Small intestine (tissue), 7 donors: ENCODE results near the gene ERRFI1. TPM values are rescaled to one million over a fixed set of nuclear protein-coding genes. Genes with fewer than 3 reads are reported as not detected.

Experiments used
- DNase-seq, 2 donors: peaks; one replicate each; pipeline versions ENCODE4 v3.0.0 to v3.0.0-alpha.2; 2013
- FAIRE-seq: peaks from 2 replicates; lab custom pipeline; 2012; peaks lifted over from hg19 to GRCh38; lab: Jason Lieb, UNC
- H3K27ac ChIP-seq, 3 donors: one replicate each; pipeline ENCODE4 v1.5.1; 2013; ENCODE audit warnings: low read length in 2 of 3, mild to moderate bottlenecking in 2 of 3, control low read depth in 1 of 3, inconsistent platforms in 1 of 3, low read depth in 1 of 3, moderate library complexity in 1 of 3
- H3K27me3 ChIP-seq, 3 donors: one replicate each; pipeline ENCODE4 v1.6.1; 2013; ENCODE audit warnings: low read length in 3 of 3, inconsistent platforms in 1 of 3; ENCODE audit not compliant: control insufficient read depth in 3 of 3, insufficient read depth in 3 of 3
- H3K36me3 ChIP-seq, 3 donors: one replicate each; pipeline ENCODE4 v1.6.1; 2013; ENCODE audit warnings: low read length in 3 of 3, inconsistent platforms in 1 of 3, low read depth in 1 of 3, mild to moderate bottlenecking in 1 of 3, moderate library complexity in 1 of 3; ENCODE audit not compliant: control insufficient read depth in 3 of 3, insufficient read depth in 2 of 3
- H3K4me1 ChIP-seq, 3 donors: one replicate each; pipeline ENCODE4 v1.6.1; 2013; ENCODE audit warnings: low read length in 2 of 3, inconsistent platforms in 1 of 3, low read depth in 1 of 3, mild to moderate bottlenecking in 1 of 3, moderate library complexity in 1 of 3; ENCODE audit not compliant: control insufficient read depth in 3 of 3, insufficient read depth in 2 of 3
- H3K4me3 ChIP-seq, 3 donors: one replicate each; pipeline ENCODE4 v1.5.1; 2013; ENCODE audit warnings: low read length in 3 of 3, control low read depth in 1 of 3, inconsistent platforms in 1 of 3, low read depth in 1 of 3, mild to moderate bottlenecking in 1 of 3, moderate library complexity in 1 of 3
- H3K9me3 ChIP-seq, 2 donors: one replicate each; pipeline ENCODE4 v1.6.1; 2013; ENCODE audit warnings: low read depth in 1 of 2, low read length in 1 of 2; ENCODE audit not compliant: control insufficient read depth in 2 of 2, insufficient read depth in 1 of 2
- WGBS, 3 donors: extraction: QIAGEN DNeasy Blood & Tissue Kit; methylation state at CpG; one replicate each; pipeline ENCODE4 v1.1.7; 2013; 5-methylcytosine and 5-hydroxymethylcytosine counted together
- polyA plus RNA-seq, 4 donors: library from polyadenylated mRNA; stranded (reverse) in 3 of 4; unstranded in 1 of 4; fragments of 200-250 nt in 3 of 4; fragments of 120-200 nt in 1 of 4; gene quantifications; one replicate each; pipeline versions ENCODE4 v1.2.1 to v1.2.3, GENCODE V29; 2013
- donor health status: healthy with polysubstance abuse.
- donor health status: control.
- donor health status: control.
- donor health status: Bipolar disorder and iron deficiency.
- donor health status: healthy.

The ERRFI1 gene
- polyA plus RNA-seq, 4 donors, result 22.8 to 39.1 (median 34.1) TPM

DNA sequence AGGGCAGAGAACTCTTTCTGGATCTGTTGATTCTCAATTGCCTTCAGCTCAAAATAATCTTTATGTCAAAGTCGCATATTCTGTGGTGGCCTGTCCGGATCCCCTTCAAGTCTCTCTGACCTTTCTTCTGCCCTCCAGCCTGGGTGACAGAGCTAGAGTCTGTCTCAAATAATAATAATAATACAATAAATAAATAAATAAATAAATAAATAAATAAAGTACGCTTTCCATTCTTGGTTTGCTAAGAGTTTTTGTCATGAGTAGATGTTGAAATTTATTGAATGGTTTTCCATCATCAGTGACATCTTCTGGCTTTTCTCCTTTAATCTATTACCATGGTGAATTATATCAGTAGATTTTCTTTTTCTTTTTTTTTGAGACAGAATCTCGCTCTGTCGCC, 30.7 kb downstream of the ERRFI1 start:
- Histone ChIP-seq H3K27ac (no peak overlapping the region), H3K36me3 (peaks cover 0 to 7% (median 0%) of the 10 kb centered on the region in 3 donors), H3K4me3 (no peak overlapping the region), H3K9me3 (no peaks in the 10 kb centered on the region), H3K4me1 (no peaks in the 10 kb centered on the region), H3K27me3 (no peaks in the 10 kb centered on the region)
- 97 to 98% (median 97%) methylated on average over 5 of the region's 5 CpGs for WGBS, 3 donors
- no peak for DNase-seq
- FAIRE-seq, result no peak

DNA sequence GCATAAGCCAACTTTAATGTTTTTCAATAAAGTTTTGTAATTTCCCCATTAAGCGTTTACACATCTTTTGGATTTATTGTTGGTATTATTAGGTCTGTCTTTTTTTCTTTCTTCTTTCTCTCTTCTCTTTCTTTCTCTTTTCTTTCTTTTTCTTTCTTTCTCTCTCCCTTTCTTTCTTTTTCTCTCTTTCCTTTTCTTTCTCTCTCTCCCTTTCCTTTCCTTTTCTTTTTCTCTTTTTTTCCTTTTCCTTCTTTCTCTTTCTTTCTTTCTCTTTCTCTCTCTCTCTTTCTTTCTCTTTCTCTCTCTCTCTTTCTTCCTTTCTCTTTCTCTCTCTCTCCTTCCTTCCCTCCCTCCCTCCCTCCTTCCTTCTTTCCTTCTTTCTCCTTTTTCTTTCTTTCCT, 31.3 kb downstream of the ERRFI1 start:
- Histone ChIP-seq H3K4me1 (no peaks in the 10 kb centered on the region), H3K9me3 (no peaks in the 10 kb centered on the region), H3K27me3 (no peaks in the 10 kb centered on the region), H3K27ac (no peak overlapping the region), H3K4me3 (no peak overlapping the region), H3K36me3 (peaks cover 0 to 8% (median 0%) of the 10 kb centered on the region in 3 donors)
- 96 to 100% (median 97%) methylated on average over 1 of the region's 1 CpG for WGBS, 3 donors
- FAIRE-seq, result no peak
- DNase-seq, result no peak

DNA sequence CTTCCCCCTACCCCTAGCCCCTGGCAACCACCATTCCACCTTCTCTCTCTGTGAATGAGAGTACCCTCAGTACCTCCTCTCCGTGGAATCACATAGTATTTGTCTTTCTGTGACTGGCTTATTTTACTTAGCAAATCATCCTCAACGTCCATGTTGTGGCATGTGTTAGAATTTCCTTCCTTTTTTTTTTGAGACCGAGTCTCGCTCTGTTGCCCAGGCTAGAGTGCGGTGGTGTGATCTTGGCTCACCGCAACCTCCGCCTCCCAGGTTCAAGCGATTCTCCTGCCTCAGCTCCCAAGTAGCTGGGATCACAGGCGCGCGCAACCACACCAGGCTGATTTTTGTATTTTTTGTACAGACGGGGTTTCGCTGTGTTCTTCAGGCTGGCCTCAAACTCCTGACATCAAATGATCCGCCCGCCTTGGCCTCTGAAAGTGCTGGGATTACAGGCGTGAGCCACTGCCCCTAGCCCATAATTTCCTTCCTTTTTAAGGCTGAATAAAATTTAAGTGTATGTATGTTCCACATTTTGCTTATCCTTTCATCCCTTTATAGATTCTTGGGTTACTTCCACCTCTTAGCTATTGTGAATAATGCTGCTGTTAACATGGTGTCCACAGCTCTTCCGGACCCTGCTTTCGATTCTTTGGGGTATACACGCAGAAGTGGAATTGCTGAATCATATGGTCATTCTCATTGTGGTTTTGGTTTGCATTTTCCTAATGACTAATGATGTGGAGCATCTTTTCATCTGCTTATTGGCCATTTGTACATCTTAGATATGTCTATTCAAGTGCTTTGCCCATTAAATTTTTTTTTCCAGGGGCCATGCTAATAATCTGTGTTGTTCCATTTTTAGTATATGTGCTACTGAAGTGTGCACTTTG, 32.3 kb downstream of the ERRFI1 start:
- H3K4me3 ChIP-seq, result no peak overlapping the region
- 87 to 91% (median 89%) methylated on average over 19 of the region's 19 CpGs for WGBS, 3 donors
- FAIRE-seq, result no peak

DNA sequence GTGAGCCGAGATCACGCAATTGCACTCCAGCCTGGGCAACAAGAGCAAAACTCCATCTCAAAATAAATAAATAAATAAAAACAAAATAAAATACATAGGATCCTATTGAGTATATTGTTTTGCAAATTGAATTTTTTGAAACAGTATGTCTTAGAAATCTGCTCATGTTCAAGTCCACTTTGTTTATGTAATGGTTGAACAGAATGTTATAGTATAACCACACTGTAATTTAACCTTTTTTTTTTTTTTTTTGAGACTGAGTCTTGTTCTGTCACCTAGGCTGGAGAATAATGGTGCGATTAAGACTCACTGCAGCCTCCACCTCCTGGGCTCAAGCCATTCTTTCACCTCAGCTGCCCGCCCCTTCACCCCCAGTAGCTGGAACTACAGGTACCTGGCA, 33.2 kb downstream of the ERRFI1 start:
- Histone ChIP-seq H3K36me3 (peaks cover 0 to 12% (median under 1%) of the 10 kb centered on the region in 3 donors), H3K27me3 (no peaks in the 10 kb centered on the region), H3K4me1 (no peaks in the 10 kb centered on the region), H3K4me3 (no peak overlapping the region), H3K27ac (no peak overlapping the region), H3K9me3 (no peaks in the 10 kb centered on the region)
- DNase-seq (no peak), FAIRE-seq (no peak)
- 95 to 99% (median 95%) methylated on average over 4 of the region's 4 CpGs for WGBS, 3 donors

More for the DNA sequence above, 32.3 kb downstream of the ERRFI1 start:
- peaks cover 0 to 10% (median 0%) of the 10 kb centered on the region in 3 donors for H3K36me3 ChIP-seq
- no peaks in the 10 kb centered on the region for H3K27me3 ChIP-seq
- no peak for DNase-seq
- H3K4me1 ChIP-seq, result no peaks in the 10 kb centered on the region
- no peaks in the 10 kb centered on the region for H3K9me3 ChIP-seq
- H3K27ac ChIP-seq, result no peak overlapping the region

DNA sequence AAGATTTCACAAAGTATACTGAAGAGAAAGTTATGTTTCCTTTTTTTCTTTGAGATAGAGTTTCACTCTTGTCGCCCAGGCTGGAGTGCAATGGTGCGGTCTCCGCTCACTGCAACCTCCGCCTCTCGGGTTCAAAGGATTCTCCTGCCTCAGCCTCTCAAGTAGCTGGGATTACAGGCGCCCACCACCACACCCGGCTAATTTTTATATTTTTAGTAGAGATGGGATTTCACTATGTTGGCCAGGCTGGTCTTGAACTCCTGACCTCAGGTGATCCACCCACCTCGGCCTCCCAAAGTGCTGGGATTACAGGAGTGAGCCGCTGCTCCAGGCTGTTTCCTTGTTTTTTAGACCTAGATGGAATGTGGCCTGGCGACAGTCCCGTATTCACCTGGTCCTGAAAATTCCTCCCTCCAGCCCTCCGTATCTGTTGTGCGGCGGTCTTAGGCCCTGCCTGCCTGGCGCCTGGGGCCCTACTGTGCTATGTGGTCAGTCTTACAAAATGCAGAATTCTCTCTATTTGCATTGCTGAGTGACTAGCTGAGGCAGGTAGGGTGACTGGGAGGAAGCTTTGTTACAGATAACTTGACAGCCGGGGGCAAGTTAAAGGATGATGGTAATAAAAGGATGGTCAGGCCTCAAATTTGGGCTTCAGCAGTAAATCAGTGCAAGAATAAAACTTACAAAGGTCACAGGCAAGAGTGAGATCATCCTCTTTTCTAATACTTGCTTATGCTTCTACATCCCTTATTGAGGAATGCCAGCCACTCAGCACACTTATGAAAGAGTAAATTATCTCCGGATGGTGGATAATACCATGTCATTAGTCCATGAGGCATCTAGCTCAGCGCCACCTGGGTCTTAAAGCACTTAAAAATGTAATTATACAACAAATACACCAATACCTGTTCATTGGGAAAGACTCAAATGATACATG, 34.3 kb downstream of the ERRFI1 start:
- no peak overlapping the region for H3K4me3 ChIP-seq
- 93 to 94% (median 93%) methylated on average over 18 of the region's 18 CpGs for WGBS, 3 donors
- H3K9me3 ChIP-seq, result no peaks in the 10 kb centered on the region
- DNase-seq, result no peak
- no peaks in the 10 kb centered on the region for H3K4me1 ChIP-seq
- FAIRE-seq, result no peak
- no peak overlapping the region for H3K27ac ChIP-seq
- peaks cover 0 to 20% (median 6%) of the 10 kb centered on the region in 3 donors for H3K36me3 ChIP-seq
- H3K27me3 ChIP-seq, result no peaks in the 10 kb centered on the region

DNA sequence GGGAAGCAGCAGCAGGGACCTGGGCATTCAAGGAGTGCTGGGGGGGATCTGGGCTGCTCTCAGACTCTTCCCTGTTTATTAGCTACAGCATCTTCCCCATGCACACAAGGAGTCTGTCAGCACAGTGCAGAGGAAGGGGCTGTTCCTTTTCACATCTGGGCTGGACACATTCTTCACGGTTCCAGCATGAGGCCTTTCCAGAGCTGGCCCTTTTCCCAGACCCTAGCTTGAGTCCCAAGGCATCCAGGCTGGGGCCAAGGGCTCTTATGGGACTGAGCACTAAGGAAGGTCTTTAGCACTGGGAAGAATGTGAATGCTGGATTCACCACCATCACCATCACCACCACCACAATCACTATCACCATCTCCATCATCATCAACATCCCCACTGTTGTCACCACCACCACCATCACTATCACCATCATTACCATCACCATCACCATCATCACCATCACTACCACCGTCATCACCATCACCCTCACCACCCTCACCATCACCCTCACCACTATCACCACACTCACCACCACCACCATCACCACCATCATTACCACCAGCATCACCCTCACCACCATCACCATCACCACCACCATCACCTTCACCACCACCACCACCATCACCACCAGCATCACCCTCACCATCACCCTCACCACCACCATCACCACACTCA, 36.2 kb downstream of the ERRFI1 start:
- Histone ChIP-seq H3K36me3 (peaks cover 5 to 33% (median 15%) of the 10 kb centered on the region in 3 donors), H3K4me1 (no peaks in the 10 kb centered on the region), H3K27ac (no peak overlapping the region), H3K4me3 (no peak overlapping the region), H3K9me3 (no peaks in the 10 kb centered on the region), H3K27me3 (no peaks in the 10 kb centered on the region)
- 77 to 80% (median 80%) methylated on average over 2 of the region's 2 CpGs for WGBS, 3 donors
- FAIRE-seq (no peak), DNase-seq (no peak)

DNA sequence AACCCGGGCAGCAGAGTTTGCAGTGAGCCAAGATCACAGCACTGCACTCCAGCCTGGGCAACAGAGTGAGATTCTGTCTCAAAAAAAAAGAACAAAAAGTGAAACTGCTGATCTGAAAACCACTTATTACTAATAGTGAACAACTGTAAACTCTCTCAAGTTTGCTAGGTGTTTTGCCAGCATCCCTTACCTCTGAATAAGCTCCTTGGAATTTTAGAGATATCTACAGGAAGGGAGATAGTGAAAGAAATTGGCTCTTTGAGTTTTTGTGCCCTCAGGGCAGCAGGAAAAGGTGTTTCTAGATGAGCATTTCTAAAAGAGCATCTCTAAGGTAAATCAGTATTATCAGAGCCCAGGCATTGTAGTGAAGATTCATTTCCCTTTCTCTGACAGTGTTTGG, 37.5 kb downstream of the ERRFI1 start:
- Histone ChIP-seq H3K9me3 (no peaks in the 10 kb centered on the region), H3K27ac (no peak overlapping the region), H3K4me3 (no peak overlapping the region), H3K4me1 (no peaks in the 10 kb centered on the region), H3K36me3 (peaks cover 7 to 45% (median 19%) of the 10 kb centered on the region in 3 donors), H3K27me3 (no peaks in the 10 kb centered on the region)
- 55 to 91% (median 75%) methylated on average over 1 of the region's 1 CpG for WGBS, 3 donors
- DNase-seq, result no peak
- no peak for FAIRE-seq

DNA sequence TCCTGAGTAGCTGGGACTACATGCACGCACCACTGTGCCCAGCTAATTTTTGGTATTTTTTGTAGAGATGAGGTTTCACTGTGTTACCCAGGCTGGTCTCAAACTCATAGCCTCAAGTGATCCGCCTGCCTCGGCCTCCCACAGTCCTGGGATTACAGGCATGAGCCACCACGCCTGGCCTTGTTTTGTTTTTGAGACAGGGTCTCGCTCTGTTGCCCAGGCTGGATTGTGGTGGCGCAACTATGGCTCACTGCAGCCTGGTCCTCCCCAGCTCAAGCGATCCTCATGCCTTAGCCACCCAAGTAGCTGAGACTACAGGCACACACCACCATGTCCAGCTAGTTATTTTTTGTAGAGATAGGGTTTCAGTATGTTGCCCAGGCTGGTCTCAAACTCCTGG, 38.6 kb downstream of the ERRFI1 start:
- H3K36me3 ChIP-seq, result peaks cover 7 to 51% (median 19%) of the 10 kb centered on the region in 3 donors

More for the DNA sequence above, 38.6 kb downstream of the ERRFI1 start:
- Histone ChIP-seq H3K27me3 (no peaks in the 10 kb centered on the region), H3K4me1 (peaks cover 0 to under 1% (median 0%) of the 10 kb centered on the region in 3 donors), H3K9me3 (no peaks in the 10 kb centered on the region), H3K27ac (no peak overlapping the region), H3K4me3 (no peak overlapping the region)
- no peak for DNase-seq
- FAIRE-seq, result no peak
- WGBS, 3 donors, result 90 to 100% (median 97%) methylated on average over 7 of the region's 7 CpGs
